Mesendoderm (in vitro differentiated cells): Measurements from ENCODE around the gene RPS19.

ENCODE experiments used
- DNase-seq: peaks from one replicate; pipeline ENCODE4 v3.0.0; 2013
- H2AK5ac ChIP-seq: 2 replicates; pipeline ENCODE4 v1.6.1; 2013; ENCODE audit warnings: low read length, inconsistent platforms
- H2BK120ac ChIP-seq: 2 replicates; pipeline ENCODE4 v1.6.1; 2013; ENCODE audit warnings: low read depth, mild to moderate bottlenecking, low read length, moderate library complexity, mixed read lengths
- H2BK15ac ChIP-seq: replicated peaks from 2 replicates; pipeline ENCODE4 v1.6.1; 2013; ENCODE audit warnings: low read depth, mild to moderate bottlenecking, moderate library complexity
- H2BK5ac ChIP-seq: 2 replicates; pipeline ENCODE4 v1.6.1; 2013; ENCODE audit warnings: low read length, inconsistent platforms
- H3K18ac ChIP-seq: 2 replicates; pipeline ENCODE4 v1.6.1; 2013; ENCODE audit warnings: mild to moderate bottlenecking, low read length, mixed read lengths
- H3K23ac ChIP-seq: one replicate; pipeline ENCODE4 v1.6.1; 2013; ENCODE audit warnings: low read length
- H3K27ac ChIP-seq: 2 replicates; pipeline ENCODE4 v1.5.1; 2013; ENCODE audit warnings: low read depth, mild to moderate bottlenecking, inconsistent platforms, low read length, moderate library complexity
- H3K27me3 ChIP-seq: 2 replicates; pipeline ENCODE4 v1.6.1; 2013; ENCODE audit warnings: low read length, control low read depth, mild to moderate bottlenecking, inconsistent platforms; ENCODE audit not compliant: insufficient read depth, poor library complexity
- H3K36me3 ChIP-seq: 2 replicates; pipeline ENCODE4 v1.6.1; 2013; ENCODE audit warnings: low read length, inconsistent platforms; ENCODE audit not compliant: control insufficient read depth, insufficient read depth
- H3K4ac ChIP-seq: one replicate; pipeline ENCODE4 v1.6.1; 2013; ENCODE audit warnings: low read depth, mild to moderate bottlenecking, low read length, moderate library complexity
- H3K4me1 ChIP-seq: 2 replicates; pipeline ENCODE4 v1.6.1; 2013; ENCODE audit warnings: low read depth, low read length, inconsistent platforms; ENCODE audit not compliant: control insufficient read depth
- H3K4me2 ChIP-seq: 2 replicates; pipeline ENCODE4 v1.6.1; 2013; ENCODE audit warnings: low read length
- H3K4me3 ChIP-seq: 2 replicates; pipeline ENCODE4 v1.5.1; 2013; ENCODE audit warnings: mild to moderate bottlenecking, low read length
- H3K56ac ChIP-seq: one replicate; pipeline ENCODE4 v1.6.1; 2013; ENCODE audit warnings: low read length
- H3K79me1 ChIP-seq: 2 replicates; pipeline ENCODE4 v1.6.1; 2013; ENCODE audit warnings: low read length, inconsistent platforms
- H3K79me2 ChIP-seq: 2 replicates; pipeline ENCODE4 v1.6.1; 2013; ENCODE audit warnings: mild to moderate bottlenecking, low read length; ENCODE audit not compliant: control insufficient read depth, insufficient read depth
- H3K9ac ChIP-seq: 2 replicates; pipeline ENCODE4 v1.6.1; 2013; ENCODE audit warnings: low read length, inconsistent platforms
- H4K5ac ChIP-seq: one replicate; pipeline ENCODE4 v1.6.1; 2013; ENCODE audit warnings: low read length
- H4K8ac ChIP-seq: one replicate; pipeline ENCODE4 v1.6.1; 2013; ENCODE audit warnings: low read depth, mild to moderate bottlenecking, control low read depth, low read length, moderate library complexity
- WGBS: extraction: QIAGEN DNeasy Blood & Tissue Kit; methylation state at CpG from one replicate; pipeline ENCODE4 v1.1.7; 2013; ENCODE audit warnings: low lambda C conversion rate, missing lambda C conversion rate; ENCODE audit not compliant: insufficient coverage; ENCODE audit errors: extremely low coverage; 5-methylcytosine and 5-hydroxymethylcytosine counted together

RPS19 gene

DNA sequence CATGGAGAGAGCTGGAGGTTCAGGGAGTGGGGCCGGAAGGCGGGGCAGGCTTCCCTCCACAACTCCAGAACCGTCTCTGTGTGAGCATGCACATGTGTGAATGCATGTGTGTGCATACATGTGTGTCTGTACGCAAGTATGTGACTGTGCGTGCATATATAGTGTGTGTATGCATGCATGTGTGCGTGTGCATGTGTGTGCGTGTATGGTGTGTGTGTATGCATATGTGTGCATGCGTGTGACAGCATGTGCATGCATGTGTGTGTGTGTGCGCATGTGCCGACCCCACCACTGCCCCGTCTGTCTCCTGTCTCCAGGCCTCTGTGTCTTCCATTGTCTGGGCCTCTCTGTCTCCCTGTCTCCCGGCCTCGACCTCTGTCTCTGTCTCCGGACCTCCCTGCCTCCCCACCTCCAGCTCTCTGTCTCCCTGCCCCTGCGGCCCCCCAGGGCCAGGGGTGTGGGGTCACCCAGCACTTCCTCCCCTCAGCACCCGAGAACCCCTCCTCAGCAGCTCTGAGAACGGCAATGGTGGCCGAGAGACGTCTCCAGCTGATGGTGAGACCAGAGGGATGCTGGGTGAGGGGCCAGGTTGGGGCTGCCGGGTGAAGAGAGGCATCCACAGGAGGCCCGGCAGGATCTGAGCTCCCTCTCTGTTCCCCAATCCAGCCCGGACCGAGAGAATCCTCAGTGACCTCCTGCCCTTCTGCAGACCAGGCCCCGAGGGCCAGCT is 45.4 kb downstream of the RPS19 start:
- H3K4ac ChIP-seq: no peak overlapping the region
- no peak overlapping the region for H2AK5ac ChIP-seq
- H3K79me2 ChIP-seq: no peaks in the 10 kb centered on the region
- no peak overlapping the region for H3K4me3 ChIP-seq
- no peak overlapping the region for H4K5ac ChIP-seq
- H3K4me2 ChIP-seq: no peak overlapping the region
- no peaks in the 10 kb centered on the region for H3K79me1 ChIP-seq
- H3K56ac ChIP-seq: no peak overlapping the region
- no peak overlapping the region for H3K9ac ChIP-seq
- no peak overlapping the region for H3K18ac ChIP-seq
- DNase-seq: no peak
- no peak overlapping the region for H2BK120ac ChIP-seq
- no CpG with 5 or more reads among the region's 24 CpGs for WGBS
- no peak overlapping the region for H3K23ac ChIP-seq
- H3K4me1 ChIP-seq: no peaks in the 10 kb centered on the region
- H4K8ac ChIP-seq: no peak overlapping the region
- H3K27ac ChIP-seq: no peak overlapping the region
- H3K36me3 ChIP-seq: peaks cover 4% of the 10 kb centered on the region
- H2BK5ac ChIP-seq: no peak overlapping the region
- H2BK15ac ChIP-seq: no peak overlapping the region
- H3K27me3 ChIP-seq: no peaks in the 10 kb centered on the region

- H3K27ac ChIP-seq: no peak overlapping the region
- DNase-seq: no peak
- H3K79me1 ChIP-seq: no peaks in the 10 kb centered on the region
- no peak overlapping the region for H2AK5ac ChIP-seq
- no peak overlapping the region for H3K23ac ChIP-seq
- no peak overlapping the region for H3K56ac ChIP-seq
- WGBS: no CpG with 5 or more reads among the region's 9 CpGs
- no peak overlapping the region for H3K9ac ChIP-seq
- no peak overlapping the region for H4K8ac ChIP-seq
- H2BK5ac ChIP-seq: no peak overlapping the region
- H3K4ac ChIP-seq: no peak overlapping the region
- H3K18ac ChIP-seq: no peak overlapping the region
- H3K4me3 ChIP-seq: no peak overlapping the region
- H4K5ac ChIP-seq: no peak overlapping the region
- no peak overlapping the region for H3K4me2 ChIP-seq
- H3K79me2 ChIP-seq: no peaks in the 10 kb centered on the region
- H2BK120ac ChIP-seq: no peak overlapping the region
- no peak overlapping the region for H2BK15ac ChIP-seq
- peaks cover 3% of the 10 kb centered on the region for H3K36me3 ChIP-seq
- no peaks in the 10 kb centered on the region for H3K4me1 ChIP-seq
- H3K27me3 ChIP-seq: peaks cover 2% of the 10 kb centered on the region
These were observed 46.2 kb downstream of the RPS19 start for GRCh38 chr19:41906271-41906670.

DNA sequence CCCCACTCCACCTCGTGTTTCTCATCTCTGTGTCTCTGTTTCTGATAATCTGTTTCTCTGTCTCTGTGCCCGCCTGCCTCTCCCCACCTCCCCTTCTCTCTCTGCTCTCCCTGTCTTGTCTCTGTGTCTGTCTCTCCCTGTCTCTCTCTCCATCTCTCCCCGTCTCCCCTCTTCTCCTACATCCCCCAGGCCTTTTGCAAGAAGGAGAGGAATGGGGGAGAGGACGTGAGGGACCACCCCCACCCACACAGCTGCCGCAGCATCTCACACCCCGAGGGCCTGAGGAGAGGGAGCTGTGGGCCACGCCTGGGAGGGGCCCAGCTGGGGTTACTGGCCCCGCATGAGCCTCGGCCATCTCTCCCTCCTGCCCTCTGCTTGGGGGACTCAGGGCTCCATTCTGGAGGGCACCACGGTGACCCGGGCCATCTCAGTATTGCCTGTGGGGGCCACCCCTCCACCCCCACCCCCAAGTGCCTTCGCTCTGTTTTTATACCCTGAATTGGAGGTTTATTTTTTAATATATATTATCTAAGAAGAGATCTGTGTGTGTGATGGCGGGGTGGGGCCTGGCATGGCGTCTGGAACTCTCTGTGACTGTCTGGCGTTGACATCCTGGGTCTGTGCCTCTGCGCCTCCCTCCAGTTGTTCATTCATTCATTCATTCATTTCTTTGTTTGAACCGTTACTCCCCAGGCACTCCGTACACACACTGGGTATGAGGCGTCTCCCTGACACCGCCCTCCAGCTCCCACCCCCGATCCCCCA is 47.0 kb downstream of the RPS19 start:
- Histone ChIP-seq H3K79me1 (no peaks in the 10 kb centered on the region), H3K79me2 (no peaks in the 10 kb centered on the region), H3K27ac (no peak overlapping the region), H3K4me3 (no peak overlapping the region), H3K27me3 (peaks cover 10% of the 10 kb centered on the region), H4K5ac (no peak overlapping the region), H2AK5ac (no peak overlapping the region), H2BK15ac (no peak overlapping the region), H3K9ac (no peak overlapping the region), H3K4ac (no peak overlapping the region), H3K4me2 (no peak overlapping the region), H2BK5ac (no peak overlapping the region), H3K4me1 (no peaks in the 10 kb centered on the region), H2BK120ac (no peak overlapping the region), H4K8ac (no peak overlapping the region), H3K23ac (no peak overlapping the region), H3K36me3 (peaks cover 3% of the 10 kb centered on the region), H3K56ac (no peak overlapping the region), H3K18ac (no peak overlapping the region)
- no peak for DNase-seq
- no CpG with 5 or more reads among the region's 21 CpGs for WGBS

DNA sequence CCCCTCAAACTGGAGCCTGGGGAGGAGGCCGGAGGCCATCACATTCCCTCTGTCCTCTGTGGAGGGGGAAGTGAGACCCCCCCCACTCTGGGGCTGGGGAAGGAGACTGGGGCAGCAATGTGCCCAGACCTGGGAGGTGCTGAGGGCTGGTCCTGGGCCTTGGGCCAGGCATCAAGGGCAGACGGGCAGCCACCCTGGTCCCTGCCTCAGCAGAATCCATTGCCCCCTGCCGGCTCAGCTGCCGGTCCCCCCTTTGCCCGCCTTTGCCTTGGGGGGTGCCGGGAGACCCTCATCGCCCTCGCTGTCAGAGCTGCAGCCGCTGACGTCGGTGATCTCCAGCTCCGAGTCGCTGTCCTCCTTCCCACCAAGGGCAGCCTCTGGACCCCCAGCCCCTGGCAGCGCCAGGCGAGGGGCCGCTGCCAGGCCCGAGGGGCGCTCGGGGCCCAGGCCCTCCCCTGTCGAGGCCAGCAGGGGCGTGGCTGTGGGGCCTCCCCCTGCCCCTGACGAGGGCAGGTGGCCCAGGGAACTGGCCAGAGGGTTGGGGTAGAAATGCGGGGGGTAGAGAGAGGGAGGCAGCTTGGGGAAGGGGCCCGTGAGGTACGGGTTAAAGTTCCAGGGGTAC is 48.0 kb downstream of the RPS19 start:
- Histone ChIP-seq H2BK15ac (no peak overlapping the region), H3K4ac (no peak overlapping the region), H3K27me3 (peaks cover 17% of the 10 kb centered on the region), H3K56ac (no peak overlapping the region), H3K36me3 (peaks cover 3% of the 10 kb centered on the region), H3K4me1 (no peaks in the 10 kb centered on the region), H3K79me1 (no peaks in the 10 kb centered on the region), H3K79me2 (no peaks in the 10 kb centered on the region), H3K4me2 (no peak overlapping the region), H3K9ac (no peak overlapping the region), H3K27ac (no peak overlapping the region), H2BK120ac (no peak overlapping the region), H2BK5ac (no peak overlapping the region), H3K23ac (no peak overlapping the region), H4K5ac (no peak overlapping the region), H3K4me3 (no peak overlapping the region), H2AK5ac (no peak overlapping the region), H4K8ac (no peak overlapping the region), H3K18ac (no peak overlapping the region)
- no peak for DNase-seq
- no CpG with 5 or more reads among the region's 25 CpGs for WGBS

DNA sequence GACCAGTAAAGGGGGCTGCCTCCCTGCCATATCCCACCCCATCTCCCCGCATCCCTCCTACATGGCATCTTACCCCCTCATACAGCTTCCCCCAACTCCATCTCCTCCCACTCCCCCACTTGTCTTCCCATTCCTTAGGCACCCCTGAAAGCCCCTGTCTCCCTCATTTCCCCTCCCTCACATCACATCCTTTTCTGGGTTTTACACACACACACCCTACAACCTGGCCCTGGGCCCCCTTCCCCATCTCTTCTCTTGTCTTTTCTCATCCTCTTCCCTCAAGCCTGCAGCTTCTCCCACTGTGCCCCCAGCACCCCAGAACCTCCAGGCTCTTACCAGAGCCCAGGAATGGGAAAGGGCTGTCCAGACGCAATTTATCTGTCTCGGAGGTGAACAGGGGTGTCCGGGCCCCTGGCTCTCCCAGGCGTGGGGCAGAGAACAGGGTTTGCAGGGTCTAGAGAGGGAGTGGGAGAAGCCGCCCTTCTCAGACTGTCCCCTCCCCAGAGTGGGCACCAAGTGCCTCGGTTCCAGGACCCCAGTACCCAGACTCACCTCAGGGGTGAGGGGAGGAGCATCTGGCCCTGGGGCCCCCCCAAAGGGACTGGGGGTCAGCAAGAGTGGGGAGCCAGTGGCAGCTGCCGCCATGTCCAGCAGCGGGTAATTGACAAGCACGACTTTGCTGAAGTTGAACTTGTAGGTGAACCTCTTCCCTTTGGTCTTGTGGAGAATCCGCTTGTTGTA is 48.8 kb downstream of the RPS19 start:
- H3K27ac ChIP-seq: no peak overlapping the region
- no peak for DNase-seq
- no CpG with 5 or more reads among the region's 11 CpGs for WGBS
- H3K56ac ChIP-seq: no peak overlapping the region
- H3K79me1 ChIP-seq: no peaks in the 10 kb centered on the region
- no peak overlapping the region for H2BK120ac ChIP-seq
- no peak overlapping the region for H3K18ac ChIP-seq
- no peak overlapping the region for H3K4ac ChIP-seq
- no peak overlapping the region for H2BK15ac ChIP-seq
- H2AK5ac ChIP-seq: no peak overlapping the region
- H3K4me1 ChIP-seq: no peaks in the 10 kb centered on the region
- H3K36me3 ChIP-seq: peaks cover 3% of the 10 kb centered on the region
- H4K8ac ChIP-seq: no peak overlapping the region
- H3K23ac ChIP-seq: no peak overlapping the region
- H4K5ac ChIP-seq: no peak overlapping the region
- no peaks in the 10 kb centered on the region for H3K79me2 ChIP-seq
- H3K27me3 ChIP-seq: peaks cover 24% of the 10 kb centered on the region
- H3K4me3 ChIP-seq: no peak overlapping the region
- H3K9ac ChIP-seq: no peak overlapping the region
- H3K4me2 ChIP-seq: no peak overlapping the region
- no peak overlapping the region for H2BK5ac ChIP-seq
